ELF-1 (cell line): ENCODE data around the gene MFAP1.
"Not testable (repeated sequence)": the region's sequence is repeated elsewhere in the genome, so short reads cannot be mapped to it uniquely, and the experiment has no call there.

ENCODE experiments used
- DNase-seq: peaks from one replicate; pipeline ENCODE4 v3.0.0-alpha.2; 2016; ENCODE audit warnings: low read depth, low spot score

The MFAP1 gene

GRCh38 chr15:43824302-43825246, at the start of gene MFAP1:
Gene MFAP1 (minus strand): TSS chr15:43824690. CDS start chr15:43824569, 121 bp downstream.
- DNase-seq: peak; percentile 96

GRCh38 chr15:43873651-43874050, 49.2 kb upstream of the MFAP1 start:
- no peak for DNase-seq

- peak; percentile 39 for DNase-seq
These were observed 48.0 kb upstream of the MFAP1 start for GRCh38 chr15:43872416-43873020.

- DNase-seq: no peak
These were observed 47.3 kb upstream of the MFAP1 start for GRCh38 chr15:43871835-43872234.

- DNase-seq: no peak
These were observed 43.9 kb upstream of the MFAP1 start for GRCh38 chr15:43868406-43868805.

- DNase-seq: no peak
These were observed 42.6 kb upstream of the MFAP1 start for GRCh38 chr15:43867096-43867495.

GRCh38 chr15:43866636-43867035, 42.1 kb upstream of the MFAP1 start:
- DNase-seq: not testable (repeated sequence)

GRCh38 chr15:43859546-43859945, 35.1 kb upstream of the MFAP1 start:
- no peak for DNase-seq

GRCh38 chr15:43854801-43855200, 30.3 kb upstream of the MFAP1 start:
- DNase-seq: no peak

GRCh38 chr15:43852607-43853006, 28.1 kb upstream of the MFAP1 start:
- DNase-seq: no peak

- DNase-seq: no peak
These were observed 26.8 kb upstream of the MFAP1 start for GRCh38 chr15:43851251-43851650.

GRCh38 chr15:43845421-43845820, 20.9 kb upstream of the MFAP1 start:
- DNase-seq: no peak

GRCh38 chr15:43832485-43832884, 8.0 kb upstream of the MFAP1 start:
- DNase-seq: not testable (repeated sequence)

- DNase-seq: not testable (repeated sequence)
These were observed 7.1 kb upstream of the MFAP1 start for GRCh38 chr15:43831519-43832052.

GRCh38 chr15:43830691-43831275, 6.3 kb upstream of the MFAP1 start:
- DNase-seq: not testable (repeated sequence)

GRCh38 chr15:43829951-43830540, 5.6 kb upstream of the MFAP1 start:
- not testable (repeated sequence) for DNase-seq

GRCh38 chr15:43828061-43828657, 3.7 kb upstream of the MFAP1 start:
- DNase-seq: no peak

GRCh38 chr15:43826508-43827341, 2.2 kb upstream of the MFAP1 start, which contains the start of gene WDR76:
Gene WDR76 (plus strand): TSS chr15:43827002. CDS start chr15:43827033, 31 bp downstream.
- peak; percentile 93 for DNase-seq

GRCh38 chr15:43826029-43826507, 1.6 kb upstream of the MFAP1 start:
- peak; percentile 18 for DNase-seq

- not testable (repeated sequence) for DNase-seq
These were observed 815 bp upstream of the MFAP1 start for GRCh38 chr15:43825305-43825704.
